ENCODE data around the gene PELI1. TPM values are rescaled to one million over a fixed set of nuclear protein-coding genes. Genes with fewer than 3 reads are reported as not detected.

Gene PELI1
- 71.9 and 88.7 TPM in 2 replicates for total RNA-seq (ENCODE audit: low replicate concordance)

GRCh38 chr2:64144057-64145013 is at the start of gene PELI1:
TSS of gene PELI1 (minus strand) at chr2:64144420. CDS start at chr2:64108310, 36,110 bp downstream.
- H3K9ac ChIP-seq: peak within 1 kb of the TSS; percentile 84
- DNase-seq (ENCODE audit: low spot score): peak; percentile 98
- peaks cover 30% of the 10 kb centered on the region for H4K20me1 ChIP-seq (ENCODE audit: low read depth)
- peak within 1 kb of the TSS; percentile 96 for H3K27ac ChIP-seq
- no peaks in the 10 kb centered on the region for H3K9me3 Mint-ChIP-seq
- peaks cover 37% of the 10 kb centered on the region for H3K4me1 ChIP-seq
- TF ChIP-seq EZH2phosphoT487 (IDR thresholded peaks at IDR 0.05): no peak
- peak; percentile 29 for TF ChIP-seq CTCF (IDR thresholded peaks at IDR 0.05)
- H3K27ac Mint-ChIP-seq: peak within 1 kb of the TSS; percentile 86
- no peaks in the 10 kb centered on the region for H3K36me3 Mint-ChIP-seq
- peaks cover 43% of the 10 kb centered on the region for H3K79me2 ChIP-seq (ENCODE audit: low read depth)
- no peaks in the 10 kb centered on the region for H3K27me3 ChIP-seq
- no peaks in the 10 kb centered on the region for H3K9me3 ChIP-seq (ENCODE audit: low read depth)
- peak within 1 kb of the TSS; percentile 97 for H3K4me2 ChIP-seq
- H3F3A ChIP-seq (ENCODE audit: low read depth): no peaks in the 10 kb centered on the region
- H3K36me3 ChIP-seq: no peaks in the 10 kb centered on the region
- H3K4me3 ChIP-seq: peak within 1 kb of the TSS; percentile 93
- H3K4me1 Mint-ChIP-seq: peaks cover 29% of the 10 kb centered on the region
- H3K27me3 Mint-ChIP-seq (ENCODE audit: insufficient read depth, low read depth): no peaks in the 10 kb centered on the region
- peak within 1 kb of the TSS; percentile 93 for H3K4me3 Mint-ChIP-seq
- peak within 1 kb of the TSS; percentile 30 for H2AFZ ChIP-seq (replicated peaks)

DNA sequence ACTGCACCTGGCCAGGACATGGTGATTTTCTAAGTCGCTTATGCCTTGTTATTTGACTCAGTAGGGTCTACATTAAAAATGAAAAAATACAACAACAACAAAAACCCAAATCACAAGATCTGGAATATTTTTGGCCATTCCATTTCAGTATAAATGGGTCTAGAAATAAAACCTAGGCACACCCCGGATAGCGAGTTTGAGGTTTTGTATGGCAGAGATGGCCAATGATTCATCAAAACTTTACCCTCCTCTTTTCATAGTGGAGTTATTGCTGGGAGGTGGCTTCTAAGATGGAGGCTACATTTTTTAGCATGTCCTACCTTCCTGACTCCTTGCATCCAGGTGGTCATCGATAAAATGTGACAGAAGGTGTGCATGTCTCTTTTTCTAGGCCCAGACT is 49.3 kb upstream of the PELI1 start:
- Mint-ChIP-seq H3K9me3 (peaks cover 2% of the 10 kb centered on the region), H3K4me1 (peaks cover 29% of the 10 kb centered on the region), H3K4me3 (no peak overlapping the region), H3K27ac (no peak overlapping the region), H3K27me3 (ENCODE audit: insufficient read depth, low read depth) (no peaks in the 10 kb centered on the region), H3K36me3 (no peaks in the 10 kb centered on the region)
- H3K4me1 ChIP-seq: peaks cover 19% of the 10 kb centered on the region
- no peaks in the 10 kb centered on the region for H3K27me3 ChIP-seq
- DNase-seq (ENCODE audit: low spot score): no peak
- no peak overlapping the region for H3K27ac ChIP-seq
- H3F3A ChIP-seq (ENCODE audit: low read depth): peaks cover 10% of the 10 kb centered on the region
- TF ChIP-seq EZH2phosphoT487 (IDR thresholded peaks at IDR 0.05) (no peak), EZH2 (IDR thresholded peaks at IDR 0.05) (no peak), CTCF (IDR thresholded peaks at IDR 0.05) (no peak)
- no peak overlapping the region for H3K9ac ChIP-seq
- H4K20me1 ChIP-seq (ENCODE audit: low read depth): no peaks in the 10 kb centered on the region
- no peaks in the 10 kb centered on the region for H3K9me3 ChIP-seq (ENCODE audit: low read depth)
- H3K36me3 ChIP-seq: no peaks in the 10 kb centered on the region
- H3K4me2 ChIP-seq: no peak overlapping the region
- no peak overlapping the region for H2AFZ ChIP-seq (replicated peaks)
- H3K4me3 ChIP-seq: no peak overlapping the region
- no peaks in the 10 kb centered on the region for H3K79me2 ChIP-seq (ENCODE audit: low read depth)

GRCh38 chr2:64192664-64193105 is 48.5 kb upstream of the PELI1 start:
- no peaks in the 10 kb centered on the region for H3K36me3 ChIP-seq
- Mint-ChIP-seq H3K36me3 (no peaks in the 10 kb centered on the region), H3K27me3 (ENCODE audit: insufficient read depth, low read depth) (no peaks in the 10 kb centered on the region), H3K27ac (no peak overlapping the region), H3K9me3 (peaks cover 2% of the 10 kb centered on the region), H3K4me3 (no peak overlapping the region), H3K4me1 (peaks cover 31% of the 10 kb centered on the region)
- H2AFZ ChIP-seq (replicated peaks): no peak overlapping the region
- H3K4me1 ChIP-seq: peaks cover 22% of the 10 kb centered on the region
- H3K79me2 ChIP-seq (ENCODE audit: low read depth): no peaks in the 10 kb centered on the region
- DNase-seq (ENCODE audit: low spot score): no peak
- no peaks in the 10 kb centered on the region for H3K27me3 ChIP-seq
- H3K4me2 ChIP-seq: no peak overlapping the region
- no peak overlapping the region for H3K9ac ChIP-seq
- TF ChIP-seq CTCF (IDR thresholded peaks at IDR 0.05) (no peak), EZH2 (IDR thresholded peaks at IDR 0.05) (no peak), EZH2phosphoT487 (IDR thresholded peaks at IDR 0.05) (no peak)
- no peak overlapping the region for H3K4me3 ChIP-seq
- no peak overlapping the region for H3K27ac ChIP-seq
- H3K9me3 ChIP-seq (ENCODE audit: low read depth): no peaks in the 10 kb centered on the region
- peaks cover 10% of the 10 kb centered on the region for H3F3A ChIP-seq (ENCODE audit: low read depth)
- H4K20me1 ChIP-seq (ENCODE audit: low read depth): no peaks in the 10 kb centered on the region

Data from neural progenitor cell (in vitro differentiated cells).